Measurements from ENCODE around the gene SLC6A20.

DNA sequence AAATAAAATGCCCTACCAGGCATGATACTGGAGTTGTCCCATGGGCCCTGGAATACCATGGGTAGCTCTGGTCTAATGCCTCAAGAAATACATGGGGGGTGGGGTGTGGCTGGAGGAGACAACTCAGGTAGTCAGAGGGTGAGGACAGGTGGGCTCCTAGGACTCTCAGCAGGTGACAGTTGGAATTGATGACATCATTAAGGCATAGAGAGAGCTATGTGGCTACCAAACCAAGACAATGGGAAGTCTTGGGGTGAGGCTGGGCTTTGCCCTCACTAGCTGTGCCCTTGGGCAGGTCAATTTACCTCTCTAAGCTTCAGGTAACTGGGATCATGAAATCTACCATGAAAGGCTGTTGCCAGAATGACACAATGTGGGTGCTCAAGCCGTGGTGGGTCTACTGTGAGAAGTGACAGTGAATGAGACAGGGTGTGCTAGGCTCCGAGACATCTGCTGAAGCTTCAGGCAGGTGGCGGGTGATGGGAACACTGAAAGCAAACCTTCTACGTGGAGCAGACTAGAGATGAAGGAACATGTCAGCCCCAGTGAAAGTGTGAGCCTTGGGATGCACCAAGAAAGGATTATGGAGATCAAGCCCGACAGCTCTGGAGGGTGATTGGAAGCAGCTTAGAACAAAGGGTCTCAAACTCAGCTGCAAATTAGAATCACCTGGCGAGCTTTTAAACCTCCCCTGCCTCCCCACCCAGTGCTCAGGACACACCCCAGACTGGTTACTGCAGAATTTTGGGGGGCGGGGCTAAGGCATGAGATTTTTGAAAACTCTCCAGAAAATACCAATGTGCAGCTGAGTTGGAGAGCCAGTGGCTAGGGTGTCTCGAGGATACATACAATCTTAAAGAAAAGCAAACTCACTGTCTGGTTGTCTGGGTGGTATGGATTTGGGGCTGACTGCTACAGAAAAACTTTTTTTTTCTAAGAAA lies 21.5 kb downstream of the SLC6A20 start:
- no peak for TF ChIP-seq POLR2A (IDR thresholded peaks at IDR 0.05)
- TF ChIP-seq POLR2AphosphoS5 (IDR thresholded peaks at IDR 0.05; ENCODE audit: insufficient read depth in 1 of 2, low read depth in 1 of 2), result no peak
